ENCODE measurements around the gene CHAT.

The CHAT gene

GRCh38 chr10:49612513-49613164 lies 1.2 kb upstream of the CHAT start:
- no peak for DNase-seq (ENCODE audit: low read depth)

- DNase-seq (ENCODE audit: low read depth): no peak
Observed at GRCh38 chr10:49613165-49613881, 514 bp upstream of the CHAT start.

- DNase-seq (ENCODE audit: low read depth): no peak
Observed at GRCh38 chr10:49614242-49615198, 683 bp downstream of the CHAT start.

- no peak for DNase-seq (ENCODE audit: low read depth)
Observed at GRCh38 chr10:49615213-49615612, 1.4 kb downstream of the CHAT start.

GRCh38 chr10:49615721-49616120 lies 1.9 kb downstream of the CHAT start:
- no peak for DNase-seq (ENCODE audit: low read depth)

GRCh38 chr10:49616421-49617101 lies 2.7 kb downstream of the CHAT start:
- DNase-seq (ENCODE audit: low read depth): no peak

GRCh38 chr10:49617121-49618020 lies 3.5 kb downstream of the CHAT start:
- no peak for DNase-seq (ENCODE audit: low read depth)

GRCh38 chr10:49618821-49619220 lies 5.0 kb downstream of the CHAT start:
- no peak for DNase-seq (ENCODE audit: low read depth)

GRCh38 chr10:49619613-49620012 lies 5.8 kb downstream of the CHAT start:
- DNase-seq (ENCODE audit: low read depth): no peak

GRCh38 chr10:49620286-49620810 lies 6.5 kb downstream of the CHAT start:
- no peak for DNase-seq (ENCODE audit: low read depth)

- DNase-seq (ENCODE audit: low read depth): no peak
Observed at GRCh38 chr10:49620841-49621378, 7.1 kb downstream of the CHAT start.

- no peak for DNase-seq (ENCODE audit: low read depth)
Observed at GRCh38 chr10:49621561-49621960, 7.7 kb downstream of the CHAT start.

GRCh38 chr10:49622426-49623425 lies 8.9 kb downstream of the CHAT start:
- DNase-seq (ENCODE audit: low read depth): no peak

- DNase-seq (ENCODE audit: low read depth): no peak
Observed at GRCh38 chr10:49624629-49625028, 10.8 kb downstream of the CHAT start.

- DNase-seq (ENCODE audit: low read depth): no peak
Observed at GRCh38 chr10:49625411-49625810, 11.6 kb downstream of the CHAT start.

GRCh38 chr10:49627038-49627437 lies 13.2 kb downstream of the CHAT start:
- no peak for DNase-seq (ENCODE audit: low read depth)

GRCh38 chr10:49627644-49628247 lies 13.9 kb downstream of the CHAT start:
- DNase-seq (ENCODE audit: low read depth): no peak

- DNase-seq (ENCODE audit: low read depth): no peak
Observed at GRCh38 chr10:49628599-49628998, 14.8 kb downstream of the CHAT start.

- DNase-seq (ENCODE audit: low read depth): no peak
Observed at GRCh38 chr10:49629431-49629881, 15.6 kb downstream of the CHAT start.

Data from fibroblast of the conjunctiva (primary cell).